T-helper 17 cell (primary cell): Measurements from ENCODE around the gene SLC16A12. TPM values are rescaled to one million over a fixed set of nuclear protein-coding genes. Genes with fewer than 3 reads are reported as not detected.

Experiments used
- ATAC-seq: fragments of 150-1000 bp; cut with Tn5 transposase; 2 replicates; pipeline ENCODE4 v1.10.0; 2021; ENCODE audit warnings: mild to moderate bottlenecking, moderate library complexity
- DNase-seq, 3 donors: peaks; one replicate each; pipeline versions ENCODE4 v3.0.0 to v3.0.0-alpha.2; 2020 to 2021
- H3K9me3 ChIP-seq: one replicate; pipeline ENCODE4 v1.7.0; 2013; ENCODE audit warnings: low read length, mild to moderate bottlenecking; ENCODE audit not compliant: control insufficient read depth, poor library complexity, severe bottlenecking
- H3K27ac Mint-ChIP-seq: one replicate; pipeline ENCODE4 v1.8.0; 2022; ENCODE audit warnings: mild to moderate bottlenecking, moderate library complexity, mixed read lengths
- H3K27me3 Mint-ChIP-seq: one replicate; pipeline ENCODE4 v1.8.0; 2022; ENCODE audit warnings: mixed read lengths
- H3K36me3 Mint-ChIP-seq: one replicate; pipeline ENCODE4 v1.8.0; 2022; ENCODE audit warnings: low read depth, mixed read lengths
- H3K4me1 Mint-ChIP-seq: one replicate; pipeline ENCODE4 v1.8.0; 2022; ENCODE audit warnings: mild to moderate bottlenecking, mixed read lengths
- H3K4me3 Mint-ChIP-seq: one replicate; pipeline ENCODE4 v1.8.0; 2022; ENCODE audit warnings: mild to moderate bottlenecking, moderate library complexity, mixed read lengths
- total RNA-seq, 4 donors: library from RNA in 2 of 4; stranded (reverse) in 2 of 4; gene quantifications; one replicate each; pipeline ENCODE4 v1.2.3 and lab custom pipeline; 2022 to 2026

SLC16A12 gene
- total RNA-seq, 2 donors from 2014 or later = not detected

GRCh38 chr10:89518108-89518507 lies 17.3 kb downstream of the SLC16A12 start:
- H3K27ac Mint-ChIP-seq = no peak overlapping the region
- peaks cover 2% of the 10 kb centered on the region for H3K4me1 Mint-ChIP-seq
- H3K9me3 ChIP-seq = no peaks in the 10 kb centered on the region
- H3K27me3 Mint-ChIP-seq = peaks cover 5% of the 10 kb centered on the region
- H3K36me3 Mint-ChIP-seq = no peaks in the 10 kb centered on the region
- ATAC-seq (no peak), DNase-seq (no peak)
- no peak overlapping the region for H3K4me3 Mint-ChIP-seq

- peaks cover 5% of the 10 kb centered on the region for H3K27me3 Mint-ChIP-seq
Observed at GRCh38 chr10:89516149-89516832, 19.1 kb downstream of the SLC16A12 start.

GRCh38 chr10:89515031-89515841 lies 20.2 kb downstream of the SLC16A12 start:
- no peak overlapping the region for H3K27ac Mint-ChIP-seq
- DNase-seq (no peak), ATAC-seq (no peak)
- peaks cover 5% of the 10 kb centered on the region for H3K27me3 Mint-ChIP-seq
- H3K4me1 Mint-ChIP-seq = peaks cover 2% of the 10 kb centered on the region
- H3K4me3 Mint-ChIP-seq = no peak overlapping the region
- no peaks in the 10 kb centered on the region for H3K36me3 Mint-ChIP-seq
- H3K9me3 ChIP-seq = no peaks in the 10 kb centered on the region

More at GRCh38 chr10:89516149-89516832, 19.1 kb downstream of the SLC16A12 start:
- Mint-ChIP-seq H3K4me3 (no peak overlapping the region), H3K4me1 (peaks cover 2% of the 10 kb centered on the region), H3K36me3 (no peaks in the 10 kb centered on the region), H3K27ac (no peak overlapping the region)
- no peak for ATAC-seq
- DNase-seq = no peak
- H3K9me3 ChIP-seq = no peaks in the 10 kb centered on the region

- Mint-ChIP-seq H3K36me3 (no peaks in the 10 kb centered on the region), H3K27ac (no peak overlapping the region), H3K4me3 (no peak overlapping the region), H3K27me3 (no peaks in the 10 kb centered on the region), H3K4me1 (peaks cover 2% of the 10 kb centered on the region)
- no peaks in the 10 kb centered on the region for H3K9me3 ChIP-seq
- DNase-seq (no peak), ATAC-seq (no peak)
Observed at GRCh38 chr10:89513206-89513605, 22.2 kb downstream of the SLC16A12 start.

- Mint-ChIP-seq H3K4me3 (no peak overlapping the region), H3K4me1 (no peaks in the 10 kb centered on the region), H3K36me3 (no peaks in the 10 kb centered on the region), H3K27me3 (no peaks in the 10 kb centered on the region), H3K27ac (no peak overlapping the region)
- H3K9me3 ChIP-seq = no peaks in the 10 kb centered on the region
- DNase-seq (no peak), ATAC-seq (no peak)
Observed at GRCh38 chr10:89505640-89506275, 29.6 kb downstream of the SLC16A12 start.

GRCh38 chr10:89504691-89505090 lies 30.7 kb downstream of the SLC16A12 start:
- Mint-ChIP-seq H3K4me3 (no peak overlapping the region), H3K36me3 (no peaks in the 10 kb centered on the region)

GRCh38 chr10:89503652-89504370 lies 31.6 kb downstream of the SLC16A12 start:
- no peak for DNase-seq
- H3K27me3 Mint-ChIP-seq = no peaks in the 10 kb centered on the region
- H3K4me3 Mint-ChIP-seq = no peak overlapping the region
- ATAC-seq = no peak
- no peaks in the 10 kb centered on the region for H3K36me3 Mint-ChIP-seq
- no peaks in the 10 kb centered on the region for H3K4me1 Mint-ChIP-seq
- H3K27ac Mint-ChIP-seq = no peak overlapping the region
- H3K9me3 ChIP-seq = no peaks in the 10 kb centered on the region

More at GRCh38 chr10:89504691-89505090, 30.7 kb downstream of the SLC16A12 start:
- H3K27me3 Mint-ChIP-seq = no peaks in the 10 kb centered on the region
- no peak for DNase-seq
- H3K4me1 Mint-ChIP-seq = no peaks in the 10 kb centered on the region
- H3K27ac Mint-ChIP-seq = no peak overlapping the region
- ATAC-seq = no peak
- no peaks in the 10 kb centered on the region for H3K9me3 ChIP-seq

- Mint-ChIP-seq H3K27me3 (no peaks in the 10 kb centered on the region), H3K4me1 (no peaks in the 10 kb centered on the region), H3K27ac (no peak overlapping the region), H3K4me3 (no peak overlapping the region), H3K36me3 (no peaks in the 10 kb centered on the region)
- no peaks in the 10 kb centered on the region for H3K9me3 ChIP-seq
- no peak for DNase-seq
- ATAC-seq = no peak
Observed at GRCh38 chr10:89503151-89503550, 32.2 kb downstream of the SLC16A12 start.

- no peak for DNase-seq
- no peak overlapping the region for H3K4me3 Mint-ChIP-seq
- no peaks in the 10 kb centered on the region for H3K27me3 Mint-ChIP-seq
- H3K4me1 Mint-ChIP-seq = no peaks in the 10 kb centered on the region
- H3K9me3 ChIP-seq = no peaks in the 10 kb centered on the region
- H3K36me3 Mint-ChIP-seq = no peaks in the 10 kb centered on the region
- no peak for ATAC-seq
- no peak overlapping the region for H3K27ac Mint-ChIP-seq
Observed at GRCh38 chr10:89502549-89502948, 32.8 kb downstream of the SLC16A12 start.

- Mint-ChIP-seq H3K36me3 (peaks cover 4% of the 10 kb centered on the region), H3K27ac (no peak overlapping the region)
- H3K9me3 ChIP-seq = no peaks in the 10 kb centered on the region
Observed at GRCh38 chr10:89494575-89494974, 40.8 kb downstream of the SLC16A12 start.

GRCh38 chr10:89494068-89494467 lies 41.3 kb downstream of the SLC16A12 start:
- no peak overlapping the region for H3K27ac Mint-ChIP-seq
- no peak for DNase-seq

More at GRCh38 chr10:89494575-89494974, 40.8 kb downstream of the SLC16A12 start:
- Mint-ChIP-seq H3K27me3 (peaks cover 38% of the 10 kb centered on the region), H3K4me3 (peak overlapping the region; percentile 25), H3K4me1 (no peaks in the 10 kb centered on the region)
- DNase-seq = no peak
- no peak for ATAC-seq

GRCh38 chr10:89491932-89492331 lies 43.5 kb downstream of the SLC16A12 start:
- ATAC-seq (no peak), DNase-seq (no peak)
- no peaks in the 10 kb centered on the region for H3K9me3 ChIP-seq
- H3K27ac Mint-ChIP-seq = no peak overlapping the region
- H3K36me3 Mint-ChIP-seq = peaks cover 4% of the 10 kb centered on the region
- peaks cover 43% of the 10 kb centered on the region for H3K27me3 Mint-ChIP-seq
- no peaks in the 10 kb centered on the region for H3K4me1 Mint-ChIP-seq
- H3K4me3 Mint-ChIP-seq = no peak overlapping the region

More at GRCh38 chr10:89494068-89494467, 41.3 kb downstream of the SLC16A12 start:
- peaks cover 38% of the 10 kb centered on the region for H3K27me3 Mint-ChIP-seq
- ATAC-seq = no peak
- no peak overlapping the region for H3K4me3 Mint-ChIP-seq
- H3K9me3 ChIP-seq = no peaks in the 10 kb centered on the region
- H3K4me1 Mint-ChIP-seq = no peaks in the 10 kb centered on the region
- peaks cover 4% of the 10 kb centered on the region for H3K36me3 Mint-ChIP-seq
